HG02870 (cell line): ENCODE data around the gene FAM222A.

Source experiments
- ATAC-seq: cut with Tn5 transposase; IDR thresholded peaks from one replicate; pipeline ENCODE4 v1.9.1; 2021; ENCODE audit warnings: mild to moderate bottlenecking, moderate library complexity; ENCODE audit not compliant: unreplicated experiment

FAM222A gene

GRCh38 chr12:109793826-109794501, 80.3 kb downstream of the FAM222A start:
- ATAC-seq: no peak

DNA sequence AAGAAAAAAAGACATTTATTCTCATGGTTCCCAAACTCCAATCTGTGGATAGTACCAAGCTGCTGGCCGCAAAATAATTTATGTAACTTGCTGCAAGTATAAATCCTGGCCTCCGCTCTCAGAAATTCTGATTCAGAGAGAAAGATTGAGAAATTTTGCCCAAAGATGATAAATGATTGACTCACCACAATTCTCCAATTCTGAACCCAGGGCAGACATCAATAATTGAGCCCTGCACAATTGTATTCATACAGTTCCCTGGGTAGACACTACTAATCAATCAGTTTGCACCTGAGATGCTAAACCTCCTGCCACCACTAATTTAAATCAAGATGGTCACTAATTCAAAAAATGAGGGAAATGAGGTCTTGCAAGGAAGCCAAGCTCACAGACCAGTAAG, 81.4 kb downstream of the FAM222A start:
- no peak for ATAC-seq

- ATAC-seq: no peak
Measured at GRCh38 chr12:109796057-109796456, 82.4 kb downstream of the FAM222A start.

DNA sequence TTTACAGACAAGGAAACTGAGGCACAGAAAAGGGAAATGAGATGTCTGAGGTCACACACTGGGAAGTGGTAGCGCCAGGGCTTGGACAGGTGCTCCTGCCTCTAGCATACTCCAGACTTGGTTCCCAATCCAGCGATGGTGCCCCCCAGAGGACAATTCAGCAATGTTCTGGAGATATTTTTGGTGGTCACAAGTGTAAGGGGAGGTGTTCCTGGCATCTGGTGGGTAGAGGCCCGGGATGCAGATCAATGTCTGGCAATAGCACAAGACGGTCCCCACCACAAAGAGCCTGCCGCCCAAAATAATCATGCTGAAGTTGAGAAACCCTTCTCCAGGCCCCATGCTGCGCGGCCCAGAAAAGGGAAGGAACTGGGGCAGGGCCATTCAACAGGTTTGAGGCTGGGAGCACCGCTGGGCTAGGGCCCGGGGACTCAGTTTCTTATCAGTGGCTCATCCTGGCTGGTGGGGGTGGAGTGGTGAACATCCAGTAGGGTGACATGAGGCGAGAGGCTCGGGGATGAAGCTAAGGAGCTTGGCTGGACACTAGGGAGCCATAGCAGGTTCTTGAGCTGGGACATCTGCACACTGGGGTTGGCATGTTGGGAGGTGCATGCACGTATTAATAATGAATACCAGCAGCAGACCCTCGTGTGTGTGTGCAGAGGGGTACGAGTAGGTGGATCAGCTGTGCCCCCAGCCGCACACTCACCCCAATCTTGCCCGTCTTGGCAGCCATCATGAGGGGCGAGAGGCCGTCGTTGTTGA, 84.5 kb downstream of the FAM222A start:
- ATAC-seq: no peak

DNA sequence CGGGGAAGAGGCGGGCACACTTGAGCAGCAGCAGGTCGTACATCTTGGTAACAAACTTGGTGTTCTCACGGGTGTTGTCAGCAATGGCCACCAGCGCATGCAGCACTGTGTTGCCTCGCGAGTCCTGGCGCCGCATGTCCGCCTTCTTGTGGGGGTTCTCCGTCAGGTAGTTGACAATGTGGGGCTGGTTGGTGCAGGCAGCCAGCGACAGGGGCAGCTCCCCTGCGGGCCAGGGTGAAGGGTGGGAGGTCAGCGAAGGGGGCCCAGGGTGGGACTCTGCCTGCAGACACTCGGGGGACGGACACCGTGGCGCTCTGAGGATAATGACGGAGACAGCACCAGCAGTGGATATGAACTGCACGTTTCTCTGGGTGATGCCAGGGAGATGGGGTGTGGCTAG, 85.1 kb downstream of the FAM222A start:
- ATAC-seq: no peak

DNA sequence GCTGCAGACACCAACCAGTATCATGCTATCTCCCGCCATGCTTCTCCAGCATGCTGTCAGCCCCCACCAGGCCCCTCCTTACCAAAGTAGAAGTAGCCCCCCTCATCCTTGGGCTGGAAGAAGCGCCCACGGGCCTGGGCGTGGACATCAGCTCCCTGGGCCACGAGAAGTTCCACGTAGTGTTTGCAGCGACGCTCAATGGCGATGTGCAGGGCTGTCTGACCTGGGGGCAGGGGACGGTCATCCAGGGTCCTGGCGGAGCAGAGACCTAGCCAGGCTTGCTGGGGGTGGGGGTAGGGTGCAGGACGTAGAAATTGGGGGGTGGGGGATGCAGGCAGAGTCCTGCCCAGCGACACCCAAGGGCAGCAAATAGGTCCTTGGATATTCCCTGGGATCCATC, 86.9 kb downstream of the FAM222A start:
- ATAC-seq: no peak

DNA sequence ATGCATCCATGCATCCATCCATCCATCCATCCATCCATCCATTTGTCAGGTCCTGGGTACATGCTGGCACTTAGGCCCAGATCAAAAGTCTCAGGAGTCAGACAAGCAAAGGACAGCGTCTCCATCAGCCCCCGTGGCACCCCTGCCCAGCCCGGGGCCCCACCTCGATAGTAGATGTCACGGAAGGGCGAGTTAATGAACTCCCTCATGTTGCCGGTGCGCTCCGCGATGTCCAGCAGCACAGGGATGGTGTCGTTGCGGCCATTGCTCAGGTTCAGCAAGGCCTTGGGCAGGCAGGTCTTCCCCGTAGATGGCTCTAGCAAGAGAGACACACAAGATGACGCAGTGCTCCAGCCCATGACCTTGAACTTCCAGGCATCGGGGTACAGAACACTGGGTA, 89.2 kb downstream of the FAM222A start:
- no peak for ATAC-seq

DNA sequence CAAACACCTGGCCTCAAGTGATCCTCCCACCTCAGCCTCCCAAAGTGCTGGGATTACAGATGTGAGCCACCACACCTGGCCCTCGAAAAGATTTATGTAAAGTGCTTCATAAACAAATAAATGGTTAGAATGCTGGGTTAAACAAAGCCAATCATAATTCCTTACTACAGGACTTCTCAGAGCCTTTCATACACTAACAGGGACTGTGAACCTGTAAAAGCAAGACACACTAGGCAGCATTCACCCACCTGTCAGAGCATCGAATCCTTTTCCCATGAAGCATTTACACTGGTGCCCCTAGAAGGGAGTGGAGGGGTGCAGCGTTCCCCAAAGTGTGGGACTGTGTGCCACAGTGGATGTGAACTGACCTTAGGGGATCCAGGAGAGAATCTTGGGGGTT, 90.1 kb downstream of the FAM222A start:
- ATAC-seq: no peak

DNA sequence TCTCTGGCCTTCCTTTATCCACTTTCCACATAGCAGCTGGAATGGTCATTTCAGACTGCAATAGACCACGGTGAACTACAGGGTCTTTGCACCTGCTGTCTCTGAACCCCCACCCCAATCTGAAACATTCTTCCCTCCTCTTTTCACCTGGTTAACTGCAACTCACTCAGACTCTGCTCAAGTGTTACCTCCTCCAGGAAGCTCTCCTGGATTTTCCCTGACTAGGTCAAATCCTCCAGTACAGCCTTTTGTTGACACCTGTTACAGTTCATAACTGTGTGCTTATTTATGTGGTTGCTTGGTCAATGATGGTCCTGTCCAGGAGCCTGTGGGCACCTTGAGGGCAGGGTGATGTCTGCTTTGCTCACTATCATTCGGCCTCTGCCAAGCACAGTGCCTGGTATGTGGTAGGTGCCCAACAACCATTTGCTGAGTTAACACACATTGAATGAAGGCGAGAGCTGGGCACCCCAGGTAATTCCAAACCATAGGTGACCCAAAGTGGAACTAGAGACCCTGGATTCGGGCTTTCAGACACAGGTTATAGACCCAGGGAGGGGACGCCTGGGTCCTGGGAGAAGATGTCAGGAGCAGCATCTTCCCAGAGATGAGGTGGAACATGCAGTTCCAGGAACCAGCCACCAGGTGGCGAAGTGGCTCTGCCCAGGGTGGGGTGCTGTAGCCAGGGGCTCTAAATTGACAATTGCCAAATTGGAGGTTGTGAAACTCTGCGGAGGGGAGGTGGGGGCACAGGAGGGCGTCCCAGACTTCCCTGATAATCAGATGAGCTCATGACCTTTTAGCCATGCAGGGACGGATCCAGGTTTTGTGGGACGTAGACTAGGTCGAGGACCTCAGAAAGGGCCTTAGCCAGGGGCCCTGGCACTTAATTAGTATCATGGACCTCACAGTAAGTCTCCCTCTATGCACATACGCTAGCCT, 91.5 kb downstream of the FAM222A start:
- no peak for ATAC-seq

GRCh38 chr12:109807954-109808643, 94.5 kb downstream of the FAM222A start:
- ATAC-seq: no peak

GRCh38 chr12:109808876-109809646, 95.4 kb downstream of the FAM222A start:
- ATAC-seq: no peak

DNA sequence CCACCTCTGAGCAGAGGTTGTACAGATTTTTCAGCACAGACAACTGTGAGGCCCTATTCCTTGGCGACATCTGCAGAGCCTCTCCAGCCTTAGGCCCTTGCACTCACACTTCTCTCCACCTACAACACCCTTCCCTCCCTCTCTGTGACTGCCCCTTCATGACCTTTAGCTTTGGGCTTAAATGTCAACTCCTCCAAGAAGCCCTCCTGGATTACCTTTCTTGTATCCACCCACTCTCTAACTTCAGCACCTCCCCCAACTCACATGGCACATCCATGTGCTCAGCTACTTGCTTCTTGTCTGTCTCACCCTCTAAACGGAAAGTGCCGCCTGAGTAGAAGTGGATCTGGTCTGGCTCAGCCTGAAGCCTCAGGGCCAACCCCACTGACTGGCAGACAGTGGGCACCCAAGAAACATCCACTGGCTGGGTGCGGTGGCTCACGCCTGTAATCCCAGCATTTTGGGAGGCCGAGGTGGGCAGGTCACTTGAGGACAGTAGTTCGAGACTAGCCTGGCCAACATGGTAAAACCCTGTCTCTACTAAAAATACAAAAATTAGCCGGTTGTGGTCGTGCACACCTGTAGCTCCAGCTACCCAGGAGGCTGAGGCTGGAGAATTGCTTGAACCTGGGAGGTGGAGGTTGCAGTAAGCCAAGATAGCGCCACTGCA, 97.5 kb downstream of the FAM222A start:
- no peak for ATAC-seq

GRCh38 chr12:109811624-109811995, 98.0 kb downstream of the FAM222A start:
- no peak for ATAC-seq

DNA sequence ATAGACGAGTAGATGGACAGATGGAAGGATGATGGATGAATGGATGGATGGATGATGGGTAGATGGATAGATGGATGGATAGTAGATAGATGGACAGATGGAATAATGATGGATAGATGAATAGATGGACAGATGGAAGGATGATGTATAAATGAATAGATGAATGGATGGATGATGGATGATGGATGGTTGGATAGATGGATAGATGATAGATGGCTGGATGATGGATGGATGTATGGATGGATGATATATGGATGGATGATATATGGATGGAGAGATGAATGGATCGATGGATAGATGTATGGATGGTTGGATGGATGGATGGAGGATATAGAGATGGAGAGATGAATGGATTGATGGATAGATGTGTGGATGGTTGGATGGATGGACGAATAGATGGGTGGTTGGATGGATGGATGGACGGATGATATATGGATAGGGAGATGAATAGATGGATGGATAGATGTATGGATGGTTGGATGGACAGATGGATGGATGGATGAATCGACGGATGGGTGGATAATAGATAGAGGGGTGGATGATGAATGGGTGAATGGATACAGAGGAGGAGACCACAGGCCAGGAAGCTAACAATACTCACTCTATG, 100.3 kb downstream of the FAM222A start:
- no peak for ATAC-seq

DNA sequence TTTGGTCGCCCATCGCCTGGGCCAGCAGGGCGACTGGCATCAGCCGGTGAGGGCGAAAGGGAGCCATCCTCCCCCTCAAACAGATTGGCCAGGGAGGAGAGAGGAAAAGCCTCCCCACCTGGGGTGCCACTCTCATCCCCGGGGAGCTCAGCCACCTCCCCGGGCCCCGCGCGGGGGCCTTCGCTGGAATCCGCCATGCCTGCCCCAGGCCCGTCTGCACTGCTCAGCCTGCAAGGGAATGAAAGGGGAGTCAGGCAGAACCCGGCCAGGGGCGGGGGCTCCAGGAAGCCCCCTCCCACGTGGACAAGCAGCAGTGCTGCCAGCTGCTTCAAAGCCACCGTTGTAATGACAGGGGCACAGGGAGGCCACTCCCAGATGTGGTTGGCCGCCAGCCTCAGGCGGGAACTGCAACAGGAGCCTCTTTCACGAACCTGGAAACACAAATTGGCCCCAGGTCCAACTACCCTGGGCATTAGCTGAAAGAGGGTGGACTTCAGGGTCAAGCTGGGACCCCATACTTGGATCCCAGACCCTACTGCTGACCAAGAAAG, 101.0 kb downstream of the FAM222A start:
- no peak for ATAC-seq

DNA sequence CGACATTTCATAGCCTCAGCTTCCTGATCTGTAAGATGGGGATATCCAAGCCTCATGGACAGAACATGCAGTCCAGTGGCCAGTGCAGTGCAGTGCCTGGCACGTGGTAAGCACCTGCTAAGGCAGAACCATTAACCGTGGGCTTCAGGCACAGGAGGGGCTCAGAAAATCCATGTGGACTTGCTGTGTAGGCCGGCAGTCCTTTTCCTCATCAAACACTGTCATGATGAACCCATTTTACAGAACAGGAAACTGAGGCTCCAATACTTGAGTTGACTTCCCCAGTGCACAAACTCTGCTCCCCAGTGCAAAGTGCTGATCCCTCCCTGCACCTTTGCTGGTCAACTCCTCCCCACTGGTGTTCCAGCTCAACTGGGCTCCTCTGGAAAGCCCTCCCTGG, 101.6 kb downstream of the FAM222A start:
- no peak for ATAC-seq

GRCh38 chr12:109815757-109816617, 102.4 kb downstream of the FAM222A start:
- no peak for ATAC-seq

GRCh38 chr12:109816870-109817269, 103.2 kb downstream of the FAM222A start:
- no peak for ATAC-seq
